C4-2B (cell line): ENCODE data around the gene CRY1.
"Not testable (repeated sequence)": the region's sequence is repeated elsewhere in the genome, so short reads cannot be mapped to it uniquely, and the experiment has no call there.

Experiments
- H3K27ac ChIP-seq: fragments of 450-650 bp; 2 replicates; pipeline ENCODE4 v1.5.1; 2017
- CTCF ChIP-seq: fragments of 450-650 bp; conservative IDR thresholded peaks from 2 replicates; pipeline ENCODE4 v1.5.1; 2017; ENCODE audit warnings: mild to moderate bottlenecking
- ZFX ChIP-seq: fragments of 450-650 bp; IDR thresholded peaks from 2 replicates; pipeline ENCODE4 v1.6.1; 2017

CRY1 gene

GRCh38 chr12:106999446-106999845 lies 93.9 kb downstream of the CRY1 start:
- no peak for TF ChIP-seq ZFX
- TF ChIP-seq CTCF = no peak
- H3K27ac ChIP-seq = no peak overlapping the region

- TF ChIP-seq ZFX = no peak
- no peak for TF ChIP-seq CTCF
Observed at GRCh38 chr12:106997916-106998315, 95.4 kb downstream of the CRY1 start.

GRCh38 chr12:106996102-106996501 lies 97.2 kb downstream of the CRY1 start:
- not testable (repeated sequence) for H3K27ac ChIP-seq

More at GRCh38 chr12:106997916-106998315, 95.4 kb downstream of the CRY1 start:
- no peak overlapping the region for H3K27ac ChIP-seq

- TF ChIP-seq CTCF = no peak
- no peak for TF ChIP-seq ZFX
- no peak overlapping the region for H3K27ac ChIP-seq
Observed at GRCh38 chr12:106994579-106995220, 98.6 kb downstream of the CRY1 start.

GRCh38 chr12:106987846-106988245 lies 105.5 kb downstream of the CRY1 start:
- no peak overlapping the region; the same call in 1 of the 2 replicates for H3K27ac ChIP-seq
- TF ChIP-seq CTCF = no peak
- TF ChIP-seq ZFX = no peak

GRCh38 chr12:106986625-106987389 lies 106.5 kb downstream of the CRY1 start, which contains the start of gene MTERF2:
MTERF2 (minus strand) TSS chr12:106987146; CDS start chr12:106978714, 8,432 bp downstream.
- TF ChIP-seq CTCF (no peak), ZFX (peak; percentile 82)
- H3K27ac ChIP-seq = peak within 1 kb of the TSS; percentile 73

GRCh38 chr12:106986135-106986534 lies 107.2 kb downstream of the CRY1 start:
- peak overlapping the region; percentile 73 for H3K27ac ChIP-seq
- TF ChIP-seq CTCF (no peak), ZFX (no peak)
